HG03025 (cell line): Measurements from ENCODE around the gene PGAP6.
A peak's percentile ranks its signal among the peaks of the same experiment; 100 is the strongest.
"Not testable (repeated sequence)": the region's sequence is repeated elsewhere in the genome, so short reads cannot be mapped to it uniquely, and the experiment has no call there.

Source experiments
- ATAC-seq: cut with Tn5 transposase; IDR thresholded peaks from one replicate; pipeline ENCODE4 v1.9.1; 2021; ENCODE audit warnings: mild to moderate bottlenecking, moderate library complexity; ENCODE audit not compliant: unreplicated experiment, low FRiP score

The PGAP6 gene

DNA sequence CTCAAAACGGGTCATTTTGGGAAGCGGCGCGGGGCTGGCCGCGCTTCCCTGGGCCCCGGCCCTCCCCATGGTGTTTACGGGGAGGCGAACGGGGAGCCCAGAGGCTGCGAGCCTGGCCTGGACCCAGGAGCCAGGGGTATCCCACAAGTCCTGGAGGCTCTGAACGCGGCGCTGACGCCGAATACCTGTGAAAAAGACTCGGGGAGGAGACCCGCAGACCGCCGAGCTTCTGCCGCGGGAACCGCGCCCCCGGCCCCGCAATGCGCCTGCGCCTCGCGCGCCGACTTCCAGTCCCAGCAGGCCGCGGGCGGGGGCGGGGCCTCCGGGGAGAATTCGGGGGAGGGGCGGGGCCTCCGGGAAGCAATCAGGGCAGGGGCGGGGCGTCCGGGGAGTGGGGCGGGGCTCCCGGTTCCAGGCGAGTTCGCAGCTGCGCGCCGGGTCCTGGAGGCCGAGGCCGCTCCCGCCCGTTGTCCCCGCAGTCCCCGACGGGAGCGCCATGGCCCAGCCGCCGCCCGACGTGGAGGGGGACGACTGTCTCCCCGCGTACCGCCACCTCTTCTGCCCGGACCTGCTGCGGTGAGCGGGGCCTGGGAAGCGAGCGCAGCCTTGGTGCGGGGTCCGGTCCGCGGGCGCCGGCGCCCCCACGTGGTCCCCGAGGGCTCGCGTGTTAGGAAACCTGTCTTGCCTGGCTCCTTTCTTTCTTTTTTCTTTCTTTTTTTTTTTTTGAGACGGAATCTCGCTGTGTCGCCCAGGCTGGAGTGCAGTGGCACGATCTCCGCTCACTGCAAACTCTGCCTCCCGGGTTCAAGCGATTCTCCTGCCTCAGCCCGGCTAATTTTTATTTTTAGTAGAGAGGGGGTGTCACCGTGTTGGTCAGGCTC, 19.9 kb upstream of the PGAP6 start, which contains the start of gene DECR2:
DECR2 (plus strand) TSS at position 418 of the 881 bp plus-strand sequence; CDS start at position 497, 79 bp downstream.
- ATAC-seq, result no peak

DNA sequence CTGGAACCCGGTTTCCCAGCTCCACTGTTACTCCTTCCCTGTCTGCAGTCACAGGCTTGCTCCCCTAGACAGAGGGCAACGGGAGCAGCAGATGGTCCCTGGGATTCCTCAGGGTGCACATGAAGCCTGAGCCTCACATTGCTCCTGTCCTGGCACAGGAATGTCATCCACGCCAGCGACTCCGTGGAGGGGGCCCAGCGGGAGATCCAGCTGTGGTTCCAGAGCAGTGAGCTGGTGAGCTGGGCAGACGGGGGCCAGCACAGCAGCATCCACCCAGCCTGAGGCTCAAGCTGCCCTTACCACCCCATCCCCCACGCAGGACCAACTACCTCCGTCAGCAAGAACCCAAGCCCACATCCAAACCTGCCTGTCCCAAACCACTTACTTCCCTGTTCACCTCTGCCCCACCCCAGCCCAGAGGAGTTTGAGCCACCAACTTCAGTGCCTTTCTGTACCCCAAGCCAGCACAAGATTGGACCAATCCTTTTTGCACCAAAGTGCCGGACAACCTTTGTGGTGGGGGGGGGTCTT, 18.3 kb upstream of the PGAP6 start:
- no peak for ATAC-seq

DNA sequence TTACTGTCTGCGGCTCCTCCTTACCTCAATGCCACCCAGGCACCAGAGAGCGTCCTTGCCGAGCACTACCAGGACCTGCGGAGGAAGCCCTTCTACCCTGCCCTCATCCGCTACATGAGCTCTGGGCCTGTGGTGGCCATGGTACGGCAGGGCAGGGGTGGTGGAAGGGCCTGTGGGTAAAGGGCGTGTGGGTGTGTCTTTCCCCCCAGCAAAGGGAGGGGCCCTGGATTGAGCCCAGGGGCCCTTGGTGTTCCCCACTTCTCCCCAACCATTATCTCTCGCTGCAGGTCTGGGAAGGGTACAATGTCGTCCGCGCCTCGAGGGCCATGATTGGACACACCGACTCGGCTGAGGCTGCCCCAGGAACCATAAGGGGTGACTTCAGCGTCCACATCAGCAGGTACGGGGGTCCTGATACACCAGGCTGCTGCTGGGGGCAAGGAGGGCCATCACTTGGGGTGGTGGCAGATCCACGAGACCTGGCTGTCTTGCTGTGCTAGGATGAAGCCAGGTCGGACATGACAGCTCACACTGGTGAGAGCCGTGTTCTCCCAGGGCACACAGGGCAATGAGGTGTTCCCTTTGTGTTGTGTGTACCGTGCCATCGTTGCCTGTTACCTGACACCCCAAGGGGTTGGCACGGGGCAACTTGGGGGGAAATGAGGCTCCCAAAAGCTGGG, 17.7 kb upstream of the PGAP6 start:
- no peak for ATAC-seq

DNA sequence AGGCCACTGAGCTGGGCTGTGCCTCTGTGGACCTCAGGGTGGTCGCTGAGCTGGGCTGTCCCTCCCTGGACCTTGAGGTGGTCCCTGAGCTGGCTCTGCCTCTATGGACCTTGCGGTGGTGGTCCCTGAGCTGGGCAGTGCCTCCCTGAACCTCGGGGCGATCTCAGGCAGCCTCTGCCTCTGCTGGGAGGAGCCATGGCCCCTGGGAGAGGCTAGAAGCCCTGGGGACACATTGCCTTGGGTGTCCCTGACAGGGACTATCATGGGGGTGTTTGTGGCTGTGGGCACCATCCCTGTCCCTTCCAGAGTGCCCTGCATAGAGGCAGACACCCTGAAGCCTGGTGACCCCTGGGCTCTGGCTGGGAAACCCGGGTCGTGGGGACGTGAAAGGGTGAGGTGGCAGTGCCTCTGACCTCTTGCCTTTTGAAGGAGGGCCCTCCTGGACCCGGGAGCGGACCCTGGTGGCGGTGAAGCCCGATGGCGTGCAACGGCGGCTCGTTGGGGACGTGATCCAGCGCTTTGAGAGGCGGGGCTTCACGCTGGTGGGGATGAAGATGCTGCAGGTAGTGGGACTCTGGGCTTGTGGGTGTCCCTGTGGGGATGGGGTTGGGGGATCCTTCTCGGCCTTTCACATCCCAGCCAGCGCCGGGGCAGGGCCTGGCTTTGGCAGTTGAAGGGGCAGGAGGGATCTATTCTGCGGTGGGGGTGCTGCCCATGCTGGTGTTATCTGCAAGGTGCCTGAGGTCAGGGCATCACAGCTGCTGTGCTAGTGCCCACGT, 17.0 kb upstream of the PGAP6 start:
- no peak for ATAC-seq

DNA sequence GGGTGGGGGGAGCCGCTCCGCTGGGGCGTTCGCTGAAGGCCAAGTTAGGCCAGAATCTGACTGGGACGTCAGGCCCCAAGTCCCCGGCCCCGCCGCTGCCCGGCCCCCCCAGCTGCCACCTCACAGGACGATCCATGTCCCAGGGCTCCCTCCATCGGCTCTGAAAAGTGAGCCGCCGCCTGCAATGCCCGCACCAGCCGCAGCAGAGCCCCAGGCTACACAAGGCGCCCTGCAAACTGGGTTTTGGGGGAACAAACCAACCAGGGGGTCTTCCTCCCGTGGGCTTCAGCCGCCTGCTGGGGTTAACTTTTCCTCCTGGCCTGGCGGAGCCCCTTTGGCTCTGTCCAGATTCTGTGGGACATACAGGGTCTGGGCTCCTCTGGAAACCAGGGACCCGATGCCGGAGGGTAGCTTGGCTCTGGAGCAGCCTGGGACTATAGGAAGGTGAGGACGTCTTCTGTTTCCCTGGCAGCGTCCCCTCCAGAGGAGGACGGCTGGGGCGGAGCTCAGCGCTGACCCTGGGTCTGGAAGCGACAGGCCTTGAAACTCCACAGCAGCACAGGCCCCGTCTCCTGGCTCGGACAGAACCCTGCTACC, 16.1 kb upstream of the PGAP6 start:
- no peak for ATAC-seq

DNA sequence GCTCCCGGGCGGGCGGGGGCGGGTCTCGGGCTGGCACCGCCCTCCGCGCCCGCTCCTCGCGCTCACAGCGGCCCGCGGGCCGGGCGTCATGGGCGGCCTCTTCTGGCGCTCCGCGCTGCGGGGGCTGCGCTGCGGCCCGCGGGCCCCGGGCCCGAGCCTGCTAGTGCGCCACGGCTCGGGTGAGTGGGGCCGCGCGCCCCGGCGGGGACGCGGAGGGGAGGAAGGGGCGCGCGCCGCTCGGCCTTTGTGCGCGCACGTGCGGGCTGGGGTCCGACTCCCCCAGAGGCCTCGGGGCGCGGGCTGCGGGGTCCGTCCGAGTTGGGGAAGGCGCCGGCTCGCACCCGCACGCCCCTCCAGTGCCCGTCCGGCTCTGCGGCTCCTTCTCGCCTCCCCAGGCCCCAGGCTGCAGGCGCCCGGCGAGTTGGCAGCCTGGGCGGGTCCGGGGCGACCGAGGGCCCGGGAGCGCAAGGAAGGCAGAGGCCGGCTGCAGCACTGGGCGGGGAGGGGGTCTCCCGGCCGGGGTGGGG, 15.4 kb upstream of the PGAP6 start, which contains the start of gene NME4:
NME4 (plus strand) TSS at position 65 of the 527 bp plus-strand sequence; CDS start at position 89, 24 bp downstream.
- ATAC-seq, result no peak

DNA sequence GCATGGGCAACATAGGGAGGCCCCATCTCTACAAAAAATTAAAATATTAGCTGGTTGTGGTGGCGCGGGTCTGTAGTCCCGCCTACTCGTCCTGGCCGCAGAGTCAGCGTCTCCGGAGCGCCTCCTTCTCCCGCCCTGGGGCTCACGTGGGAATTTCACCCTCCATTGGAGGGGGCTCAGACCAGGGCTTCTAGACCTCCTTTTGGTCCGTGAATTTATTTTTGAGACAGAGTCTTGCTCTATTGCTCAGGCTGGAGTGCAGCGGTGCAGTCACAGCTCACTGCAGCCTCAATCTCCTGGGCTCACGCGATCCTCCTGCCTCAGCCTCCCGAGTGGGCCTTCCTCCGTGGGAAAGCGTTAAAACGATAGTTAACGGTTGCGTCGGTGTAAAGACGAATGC, 14.8 kb upstream of the PGAP6 start:
- no peak for ATAC-seq

DNA sequence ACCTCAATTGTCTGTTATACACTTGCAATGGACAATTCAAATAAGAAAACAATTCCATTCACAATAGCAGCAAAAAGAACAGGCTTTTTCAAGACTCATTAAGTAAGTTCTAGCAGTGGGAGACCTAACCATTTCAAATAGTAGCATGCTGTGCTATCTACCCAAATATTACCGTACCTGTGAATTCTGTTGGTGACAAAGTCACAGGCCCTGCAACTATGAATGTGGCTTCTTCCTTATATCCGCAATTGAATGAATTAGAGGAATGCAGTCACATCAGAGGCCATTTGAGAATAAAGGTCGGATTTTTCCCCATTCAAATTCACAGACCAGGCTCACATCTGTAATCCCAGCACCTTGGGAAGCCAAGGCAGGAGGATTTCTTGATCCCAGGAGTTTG, 14.4 kb upstream of the PGAP6 start:
- ATAC-seq, result no peak

DNA sequence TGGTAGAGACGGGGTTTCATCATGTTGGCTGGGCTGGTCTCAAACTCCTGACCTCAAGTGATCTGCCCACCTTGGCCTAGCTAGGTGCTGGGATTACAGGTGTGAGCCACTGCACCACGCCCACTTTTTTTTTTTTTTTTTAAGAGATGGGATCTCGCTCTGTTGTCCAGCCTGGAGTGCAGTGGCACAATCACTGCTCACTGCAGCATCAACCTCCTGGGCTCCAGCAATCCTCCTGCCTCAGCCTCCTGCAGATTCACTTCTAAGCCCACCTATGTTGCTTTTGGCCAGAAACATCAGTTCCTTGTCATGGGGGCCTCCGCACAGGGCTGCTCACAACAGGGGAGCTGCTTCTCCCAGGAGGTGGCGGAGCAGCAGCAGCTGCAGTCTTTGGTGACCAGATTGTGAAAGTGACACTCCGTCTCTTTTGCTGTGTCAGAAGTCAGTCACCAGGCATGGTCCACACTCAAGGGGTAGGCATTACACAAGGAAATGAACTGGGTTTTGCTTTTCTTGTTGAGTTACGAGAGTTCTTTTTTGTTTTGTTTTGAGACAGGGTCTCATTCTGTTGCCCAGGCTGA, 10.8 kb upstream of the PGAP6 start:
- no peak for ATAC-seq

DNA sequence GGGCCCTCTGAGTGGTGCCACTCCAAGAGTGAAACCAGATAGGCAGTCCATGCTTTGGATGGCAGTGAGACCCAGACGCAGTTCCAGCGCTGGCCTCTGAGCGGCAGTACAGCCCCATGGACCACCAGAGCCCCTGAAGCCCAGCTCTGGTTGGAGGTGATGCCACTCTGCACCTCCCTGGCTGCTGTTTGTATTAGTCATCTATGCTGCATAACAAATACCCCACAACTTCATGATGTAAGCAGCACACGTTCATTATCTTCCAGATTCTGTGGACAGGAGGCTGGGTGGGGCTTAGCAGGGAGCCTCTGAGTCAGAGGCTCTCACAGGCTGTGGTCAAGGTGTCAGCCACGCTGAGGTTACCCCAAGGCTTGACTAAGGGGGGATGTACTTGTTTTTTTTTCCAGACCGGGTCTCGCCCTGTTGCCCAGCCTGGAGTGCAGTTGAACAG, 10.1 kb upstream of the PGAP6 start:
- no peak for ATAC-seq

DNA sequence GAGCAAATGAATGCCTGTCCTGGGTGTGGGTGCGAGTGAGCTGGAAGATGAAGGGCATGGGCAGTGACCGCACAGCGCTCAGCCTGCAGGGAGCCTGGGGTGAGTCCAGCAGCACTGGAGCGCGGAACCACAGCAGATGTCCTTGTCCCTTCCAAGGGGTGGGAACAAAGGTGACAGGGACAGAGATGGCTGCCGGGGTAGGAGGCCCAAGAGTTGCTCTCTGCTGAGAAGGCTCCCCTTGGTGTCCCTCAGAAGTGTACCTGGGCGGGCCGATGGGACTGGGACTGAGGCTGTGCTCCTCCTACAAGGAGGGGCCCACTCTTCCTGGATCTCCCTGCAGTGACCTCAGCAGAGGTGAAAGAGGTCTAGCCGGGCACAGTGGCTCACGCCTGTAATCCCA, 7.6 kb upstream of the PGAP6 start:
- no peak for ATAC-seq

DNA sequence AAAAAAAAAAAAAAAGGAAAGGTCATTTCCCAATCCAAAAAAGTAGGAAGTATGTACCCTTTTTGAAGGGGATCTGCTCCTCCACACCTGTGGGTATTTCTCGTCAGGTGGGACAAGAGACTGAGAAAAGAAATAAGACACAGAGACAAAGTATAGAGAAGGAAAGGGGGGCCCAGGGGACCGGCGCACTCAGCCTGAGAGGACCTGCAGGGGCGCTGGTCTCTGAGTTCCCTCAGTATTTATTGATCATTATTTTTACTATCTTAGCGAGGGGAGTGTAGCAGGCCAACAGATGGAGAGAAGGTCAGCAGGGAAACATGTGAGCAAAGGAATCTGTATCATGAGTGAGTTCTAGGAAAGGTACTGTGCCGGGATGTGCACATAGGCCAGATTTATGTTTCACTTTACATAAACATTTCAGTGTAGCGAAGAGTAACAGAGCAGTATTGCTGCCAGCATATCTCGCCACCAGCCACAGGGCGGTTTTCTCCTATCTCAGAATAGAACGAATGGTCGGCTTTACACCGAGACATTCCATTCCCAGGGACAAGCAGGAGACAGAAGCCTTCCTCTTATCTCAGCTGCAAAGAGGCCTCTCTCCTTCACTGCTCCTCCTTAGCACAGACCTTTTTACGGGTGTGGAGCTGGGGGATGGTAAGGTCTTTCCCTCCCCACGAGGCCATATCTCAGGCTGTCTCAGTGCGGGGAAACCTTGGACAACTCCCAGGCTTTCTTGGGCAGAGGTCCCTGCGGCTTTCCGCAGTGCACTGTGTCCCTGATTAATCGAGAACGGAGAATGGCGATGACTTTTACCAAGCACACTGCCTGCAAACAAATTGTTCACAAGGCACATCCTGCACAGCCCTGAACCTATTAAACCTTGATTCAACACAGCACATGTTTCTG, 6.2 kb upstream of the PGAP6 start:
- not testable (repeated sequence) for ATAC-seq

DNA sequence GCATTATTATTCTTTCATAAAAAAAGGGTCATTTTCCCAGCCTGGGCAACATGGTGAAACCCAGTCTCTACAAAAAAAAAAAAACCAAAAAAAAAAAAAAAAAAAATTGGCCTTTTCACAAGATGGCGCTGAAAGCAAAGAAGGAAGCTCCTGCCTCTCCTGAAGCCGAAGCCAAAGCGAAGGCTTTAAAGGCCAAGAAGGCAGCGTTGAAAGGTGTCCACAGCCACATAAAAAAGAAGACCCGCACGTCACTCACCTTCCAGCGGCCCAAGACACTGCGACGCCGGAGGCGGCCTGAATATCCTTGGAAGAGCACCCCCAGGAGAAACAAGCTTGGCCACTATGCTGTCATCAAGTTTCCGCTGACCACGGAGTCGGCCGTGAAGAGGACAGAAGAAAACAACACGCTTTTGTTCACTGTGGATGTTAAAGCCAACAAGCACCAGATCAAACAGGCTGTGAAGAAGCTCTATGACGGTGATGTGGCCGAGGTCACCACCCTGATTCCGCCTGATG, 4.9 kb upstream of the PGAP6 start:
- ATAC-seq, result no peak

DNA sequence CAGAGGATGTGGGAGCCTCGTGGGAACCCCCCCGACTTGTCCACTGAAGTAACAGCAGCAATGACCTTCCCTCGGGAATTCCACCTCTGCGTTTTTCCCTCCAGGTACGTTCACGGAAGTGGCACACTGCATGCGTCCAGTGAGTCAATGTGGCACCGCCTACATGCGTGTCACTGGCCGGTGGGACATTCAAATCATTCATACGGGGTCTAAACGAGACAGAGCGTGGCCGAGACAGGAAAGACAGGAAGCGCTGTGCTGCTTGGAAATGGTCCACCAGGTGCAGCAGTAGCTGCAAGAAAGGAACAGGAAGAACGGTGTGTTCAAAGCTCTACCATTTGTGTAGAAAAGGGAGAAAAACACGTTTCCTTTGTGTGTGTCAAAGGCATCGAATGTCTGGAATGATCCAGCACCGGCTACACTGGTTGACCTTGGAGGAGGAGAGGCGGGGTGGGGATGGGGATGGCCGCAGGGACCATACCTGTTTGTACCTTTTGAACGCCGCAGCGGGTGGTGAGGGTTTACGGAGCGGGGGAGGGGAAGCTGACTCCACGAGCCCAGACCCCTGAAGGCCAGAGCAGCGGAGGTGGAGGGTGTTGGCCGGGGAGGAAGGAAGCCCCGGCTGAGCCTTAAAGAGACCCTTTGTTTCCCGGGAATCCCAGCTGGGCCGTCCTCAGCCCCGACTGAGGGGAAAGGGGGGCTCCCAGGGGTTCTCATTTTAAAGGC, 1.7 kb upstream of the PGAP6 start:
- ATAC-seq, result no peak

DNA sequence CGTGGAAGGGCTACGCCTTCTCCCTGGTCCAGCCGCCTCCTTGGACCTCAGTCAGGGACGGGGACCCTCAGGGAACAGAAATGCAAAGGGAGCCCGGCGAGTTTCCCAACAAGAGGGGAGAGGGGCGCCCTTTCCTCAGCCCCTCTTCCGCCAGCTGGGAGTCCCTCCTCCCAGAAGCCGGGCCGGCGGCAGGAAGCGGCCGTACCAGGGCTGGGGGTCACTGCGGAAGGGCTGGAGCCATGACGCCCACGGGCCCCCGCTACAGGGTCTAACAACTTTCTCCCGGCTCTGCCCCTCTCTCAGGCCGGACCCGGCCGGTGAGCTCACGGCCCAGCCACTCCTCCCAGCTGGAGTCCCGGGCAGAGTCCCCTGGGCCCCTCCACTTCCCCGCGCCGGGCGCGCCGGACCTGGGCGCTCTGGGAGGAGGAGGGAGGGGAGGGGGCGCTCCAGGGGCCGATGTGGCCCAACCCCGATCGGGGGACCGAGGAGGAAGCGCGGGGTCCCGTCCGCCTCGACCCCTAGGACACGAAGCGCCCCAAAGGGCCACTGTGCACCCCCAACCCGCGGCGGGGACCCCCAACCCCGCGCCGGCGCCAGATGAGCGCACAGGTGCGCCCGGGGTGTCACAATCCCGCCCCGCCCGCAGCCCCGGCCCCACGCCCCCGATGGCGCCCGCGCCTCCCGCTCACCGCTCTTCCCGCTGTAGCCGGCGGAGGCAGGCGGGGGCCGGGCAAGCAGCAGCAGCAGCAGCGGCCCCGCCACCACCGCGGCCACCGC, 578 bp downstream of the PGAP6 start:
- peak; percentile 17 for ATAC-seq

DNA sequence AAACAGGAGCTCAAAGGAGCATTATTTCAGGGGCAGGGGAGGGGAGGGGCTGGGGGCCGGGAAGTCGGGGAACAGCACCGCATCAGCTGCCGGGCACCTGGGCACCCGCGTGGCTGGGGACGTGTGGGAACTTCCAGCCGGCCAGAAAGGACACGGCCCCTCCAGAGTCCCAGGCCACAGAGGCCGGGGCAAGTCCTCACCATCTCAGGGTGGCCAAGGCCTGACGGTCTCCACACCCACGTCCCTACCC, 1.1 kb downstream of the PGAP6 start:
- no peak for ATAC-seq
